ENCODE results near the gene STAMBPL1.
A peak's percentile ranks its signal among the peaks of the same experiment; 100 is the strongest.
"Not testable (repeated sequence)": the region's sequence is repeated elsewhere in the genome, so short reads cannot be mapped to it uniquely, and the experiment has no call there.

STAMBPL1 gene

DNA sequence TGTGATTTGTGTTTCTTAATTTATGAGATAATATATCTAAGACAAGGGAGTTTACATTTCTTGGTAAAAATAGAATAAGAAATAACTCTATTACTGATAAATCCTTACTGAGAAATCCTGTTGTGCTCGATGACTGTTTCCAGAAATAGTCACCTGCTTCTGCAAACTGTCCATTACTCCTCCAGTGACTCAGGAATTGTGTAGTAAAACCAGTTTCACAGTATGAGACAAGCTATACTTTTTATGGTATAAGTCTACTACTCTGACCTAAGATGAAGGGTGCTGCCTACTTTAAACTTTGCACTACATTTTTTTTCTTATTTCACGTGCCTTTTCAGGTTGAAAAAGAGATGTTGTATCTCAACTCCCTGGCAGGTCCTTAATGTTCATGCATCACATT, 21.6 kb upstream of the STAMBPL1 start:
- DNase-seq = no peak

DNA sequence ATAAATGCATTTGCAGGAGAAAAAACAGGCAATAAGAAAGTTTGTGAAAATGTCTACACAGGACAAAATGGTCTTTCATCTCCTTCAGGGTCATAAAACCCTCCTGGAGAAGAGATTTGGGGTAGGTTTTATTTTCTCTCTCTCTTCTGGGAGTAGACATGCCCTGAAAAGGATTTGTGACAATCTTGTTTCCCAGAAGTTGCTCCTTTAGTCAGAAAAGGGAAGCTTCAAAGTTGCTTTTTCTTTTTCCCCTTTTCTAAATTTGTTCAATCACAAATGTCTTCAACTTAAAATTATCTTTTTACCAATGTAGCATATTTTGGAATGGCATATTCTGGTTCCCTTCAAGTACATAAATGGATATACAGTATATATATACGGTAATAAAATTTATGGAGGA, 19.0 kb upstream of the STAMBPL1 start:
- no peak for DNase-seq

DNA sequence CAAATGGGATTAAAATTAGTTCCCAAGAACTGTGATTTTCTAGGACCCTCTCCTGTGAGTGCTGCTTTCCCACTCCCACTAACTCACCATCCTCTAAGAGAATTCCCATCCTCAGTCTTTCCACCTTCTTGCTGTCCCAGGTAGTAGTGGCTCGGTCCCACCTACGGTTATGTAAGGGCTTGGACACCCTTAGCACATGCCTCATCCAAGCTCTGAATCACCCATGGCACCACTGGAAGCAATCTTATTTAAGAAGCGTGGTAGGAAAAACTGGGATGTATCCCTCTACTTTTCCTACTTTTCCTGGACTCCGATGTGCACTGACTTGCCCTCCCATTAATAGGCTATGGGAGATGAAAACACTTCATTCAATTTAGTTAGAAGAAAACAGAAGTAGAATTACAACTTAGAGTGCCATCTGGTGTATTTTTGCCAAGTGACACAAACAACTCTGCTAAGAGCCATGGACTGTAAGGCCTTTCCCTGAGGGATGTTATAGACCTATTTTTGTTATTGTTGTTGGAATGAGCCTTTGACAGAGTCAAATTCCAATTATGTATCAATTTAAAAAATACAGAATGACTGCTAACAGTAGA, 14.7 kb upstream of the STAMBPL1 start:
- DNase-seq = no peak

DNA sequence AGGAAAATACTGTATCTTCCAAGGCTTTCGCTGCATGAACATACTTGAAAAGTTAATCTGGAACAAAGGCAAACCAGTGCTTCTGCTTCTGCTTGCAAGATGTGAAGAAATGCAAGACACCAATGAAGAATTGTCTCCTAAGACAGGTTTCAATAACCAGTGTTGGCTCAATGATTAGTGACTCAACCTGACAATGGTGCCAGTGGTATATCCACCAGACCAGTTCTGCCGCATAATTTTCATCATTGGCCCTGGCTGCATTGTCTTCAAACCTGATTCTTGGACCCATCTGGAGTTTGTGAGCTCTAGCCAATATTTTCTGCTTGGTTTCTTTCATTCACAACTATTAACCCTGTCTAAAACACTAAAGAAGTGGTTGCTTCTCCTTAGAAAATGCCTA, 13.6 kb upstream of the STAMBPL1 start:
- no peak for DNase-seq

DNA sequence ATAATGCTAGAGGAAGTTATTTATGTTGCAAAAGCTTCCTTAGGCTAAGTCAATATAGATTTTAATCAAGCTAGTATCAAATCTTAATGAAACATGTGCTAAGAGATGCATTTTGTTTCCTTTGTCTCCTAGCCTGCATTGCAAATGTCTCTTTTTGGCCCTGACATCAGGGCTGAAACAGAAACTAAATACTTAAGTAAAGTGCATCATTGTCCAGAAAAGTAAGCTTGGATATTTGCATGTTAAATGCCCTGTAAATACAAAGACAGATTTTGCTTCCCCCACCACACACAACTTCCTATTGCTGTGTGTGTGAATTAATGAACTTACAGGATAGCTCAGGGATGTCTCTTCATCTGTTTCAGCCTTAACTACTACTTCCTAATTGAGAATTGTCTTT, 10.0 kb upstream of the STAMBPL1 start:
- no peak for DNase-seq

- no peak for DNase-seq
Observed at GRCh38 chr10:88873757-88874156, 6.3 kb upstream of the STAMBPL1 start.

GRCh38 chr10:88874281-88874680, 5.8 kb upstream of the STAMBPL1 start:
- no peak for DNase-seq

GRCh38 chr10:88875081-88875480, 5.0 kb upstream of the STAMBPL1 start:
- no peak for DNase-seq

DNA sequence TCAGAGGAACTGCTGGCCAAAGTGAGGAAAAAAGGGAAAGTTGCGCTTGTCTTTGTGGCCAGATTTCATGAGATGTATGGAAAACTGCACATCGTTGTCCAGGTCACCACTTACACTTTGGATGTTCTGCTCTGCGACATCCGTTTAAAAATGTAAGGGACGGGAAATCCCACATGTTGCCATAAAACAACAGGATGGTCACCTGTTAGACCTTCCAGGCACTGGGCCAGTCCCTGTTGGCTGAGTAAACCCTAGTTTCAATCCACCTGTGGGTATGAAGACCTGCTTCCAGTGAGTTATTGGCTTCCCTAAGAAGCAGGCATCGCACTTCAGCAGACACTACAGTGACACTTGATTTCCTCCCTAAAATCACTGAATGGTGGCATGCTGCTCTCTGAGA, 2.7 kb upstream of the STAMBPL1 start:
- DNase-seq = no peak

DNA sequence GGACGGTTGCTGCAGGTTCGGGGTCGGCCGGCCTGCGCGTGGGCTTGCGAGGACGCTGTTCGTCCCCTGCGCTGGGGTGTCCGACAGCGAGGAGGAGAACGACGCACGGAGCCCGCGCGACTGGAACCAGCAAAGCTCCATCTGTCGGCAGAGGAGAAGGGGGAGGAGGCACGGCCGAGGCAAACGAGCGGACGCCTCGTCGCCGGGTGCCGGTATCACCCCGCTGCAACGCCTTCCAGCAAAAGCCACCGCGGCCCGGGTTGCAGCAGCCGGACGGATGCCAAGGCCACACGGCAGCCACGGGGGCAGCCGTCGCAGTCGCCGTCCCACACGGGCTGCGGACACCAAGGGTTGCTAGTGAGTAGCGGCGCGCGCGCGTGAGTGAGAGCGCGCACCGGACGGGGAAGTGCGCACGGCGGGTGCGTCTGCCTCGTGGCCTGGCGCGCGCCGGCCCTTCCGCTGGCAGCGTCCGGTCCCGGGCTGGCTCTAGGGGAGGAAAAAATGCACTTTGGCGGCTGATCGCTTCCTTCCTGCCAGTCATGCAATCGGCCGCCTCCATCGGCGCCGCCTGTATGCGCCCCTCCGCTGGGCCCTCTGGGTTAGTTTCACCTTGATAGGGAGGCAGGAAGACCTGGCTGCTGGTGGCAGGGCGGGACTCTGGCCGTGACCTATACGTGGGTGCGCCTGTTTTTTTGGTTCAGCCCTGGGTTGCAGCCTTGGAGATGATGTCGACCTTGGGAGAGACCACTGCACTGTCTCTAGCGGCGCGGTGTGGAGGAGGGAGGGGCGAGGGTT, 434 bp downstream of the STAMBPL1 start:
- DNase-seq = peak; percentile 80

- no peak for DNase-seq
Observed at GRCh38 chr10:88881320-88881719, 1.3 kb downstream of the STAMBPL1 start.

DNA sequence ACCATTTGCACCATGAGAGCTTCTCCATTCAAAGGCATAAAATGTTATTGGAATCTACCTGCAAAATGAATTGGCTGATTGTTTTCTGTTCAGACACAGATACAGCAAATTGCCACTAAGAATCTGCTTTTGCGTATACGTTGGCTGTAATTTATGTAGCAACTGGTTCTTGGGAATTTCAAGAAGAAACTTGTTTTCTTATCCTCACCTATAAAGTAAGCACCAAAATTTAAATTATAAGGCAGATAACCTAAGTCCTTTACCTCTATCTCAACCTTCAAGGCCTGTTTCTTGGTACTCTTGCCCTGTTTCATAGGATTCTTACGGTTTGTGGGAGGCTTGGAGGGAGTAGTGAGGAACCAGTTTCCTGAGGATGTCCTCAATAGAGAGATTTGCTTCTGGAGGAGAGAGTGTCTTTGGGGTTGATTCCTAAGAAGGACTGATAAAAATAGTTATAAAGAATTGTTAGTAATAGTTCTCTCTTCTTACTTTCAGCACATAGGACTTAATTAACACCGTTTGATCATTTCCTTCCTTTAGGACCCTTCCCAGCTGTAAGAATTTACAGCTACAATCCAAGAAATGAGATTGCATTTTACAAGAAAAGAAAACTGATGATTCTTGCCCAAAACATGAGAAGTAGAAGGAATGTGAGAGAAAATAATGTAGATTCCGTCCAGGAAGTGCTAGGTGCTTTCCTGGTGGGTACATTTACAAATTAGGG, 2.0 kb downstream of the STAMBPL1 start:
- DNase-seq = no peak

DNA sequence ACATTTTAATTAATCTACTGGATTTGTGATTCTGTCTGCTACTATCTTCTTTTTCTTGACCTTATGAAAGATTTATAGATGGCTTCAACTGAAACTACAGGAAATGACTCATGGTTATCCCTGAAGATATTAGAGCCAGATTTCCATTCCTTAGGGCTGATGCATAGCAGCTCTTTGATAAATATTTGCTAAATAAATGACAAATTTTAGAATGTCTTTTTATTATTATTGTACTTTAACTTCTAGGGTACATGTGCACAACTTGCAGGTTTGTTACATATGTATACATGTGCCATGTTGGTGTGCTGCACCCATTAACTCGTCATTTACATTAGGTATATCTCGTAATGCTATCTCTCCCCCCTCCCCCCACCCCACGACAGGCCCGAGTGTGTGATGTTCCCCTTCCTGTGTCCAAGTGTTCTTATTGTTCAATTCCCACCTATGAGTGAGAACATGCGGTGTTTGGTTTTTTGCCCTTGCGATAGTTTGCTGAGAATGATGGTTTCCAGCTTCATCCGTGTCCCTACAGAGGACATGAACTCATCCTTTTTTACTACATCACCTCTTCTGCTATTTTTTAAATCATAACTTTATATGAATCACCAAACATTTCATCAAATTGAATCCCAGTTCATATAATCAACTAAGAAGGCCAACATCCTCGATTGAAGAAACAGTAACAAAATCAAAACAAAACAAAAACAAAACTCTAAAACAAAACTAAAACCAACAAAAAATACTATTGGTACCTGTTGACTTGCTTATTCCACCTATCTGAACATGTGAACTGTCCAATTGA, 2.8 kb downstream of the STAMBPL1 start:
- not testable (repeated sequence) for DNase-seq

DNA sequence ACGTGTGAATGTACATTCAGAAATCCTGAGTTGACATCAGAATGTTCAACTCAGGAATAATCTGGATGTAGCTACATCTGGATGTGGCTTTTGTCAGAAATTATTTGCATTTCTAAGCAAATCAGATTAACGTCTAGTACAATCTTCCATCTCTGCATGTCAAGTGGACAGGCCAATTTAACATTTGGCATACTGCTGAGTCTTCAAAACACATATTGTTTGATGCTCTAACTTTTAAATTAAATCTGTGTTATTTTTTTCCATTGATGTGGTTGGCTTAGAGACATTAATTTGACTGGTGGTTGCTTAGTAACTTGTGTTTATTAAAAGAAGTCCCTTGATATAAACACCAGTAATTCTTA, 3.4 kb downstream of the STAMBPL1 start:
- no peak for DNase-seq

- DNase-seq = peak; percentile 28
Observed at GRCh38 chr10:88886557-88886956, 6.5 kb downstream of the STAMBPL1 start.

GRCh38 chr10:88888810-88889445, 8.9 kb downstream of the STAMBPL1 start:
- DNase-seq = no peak

- DNase-seq = no peak
Observed at GRCh38 chr10:88889559-88890337, 9.7 kb downstream of the STAMBPL1 start.

- DNase-seq = no peak
Observed at GRCh38 chr10:88890681-88891381, 10.8 kb downstream of the STAMBPL1 start.

- DNase-seq = no peak
Observed at GRCh38 chr10:88892222-88892967, 12.3 kb downstream of the STAMBPL1 start.

DNA sequence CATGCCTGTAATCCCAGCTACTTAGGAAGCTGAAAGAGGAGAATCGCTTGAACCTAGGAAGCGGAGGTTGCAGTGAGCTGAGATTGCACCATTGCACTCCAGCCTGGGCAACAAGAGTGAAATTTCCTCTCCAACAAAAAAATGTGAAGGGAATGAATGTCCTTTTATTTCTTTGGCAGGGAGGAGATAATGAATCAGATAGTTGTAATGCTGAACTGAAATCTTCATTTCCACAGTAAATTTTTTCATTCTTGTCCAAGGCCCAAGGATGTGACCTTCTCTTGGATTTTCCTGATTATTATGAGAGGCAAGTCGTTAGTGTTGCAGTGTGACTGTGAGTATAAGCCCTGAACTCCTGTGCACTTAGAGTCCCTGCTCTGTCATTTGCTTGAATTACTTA, 13.6 kb downstream of the STAMBPL1 start:
- no peak for DNase-seq

DNA sequence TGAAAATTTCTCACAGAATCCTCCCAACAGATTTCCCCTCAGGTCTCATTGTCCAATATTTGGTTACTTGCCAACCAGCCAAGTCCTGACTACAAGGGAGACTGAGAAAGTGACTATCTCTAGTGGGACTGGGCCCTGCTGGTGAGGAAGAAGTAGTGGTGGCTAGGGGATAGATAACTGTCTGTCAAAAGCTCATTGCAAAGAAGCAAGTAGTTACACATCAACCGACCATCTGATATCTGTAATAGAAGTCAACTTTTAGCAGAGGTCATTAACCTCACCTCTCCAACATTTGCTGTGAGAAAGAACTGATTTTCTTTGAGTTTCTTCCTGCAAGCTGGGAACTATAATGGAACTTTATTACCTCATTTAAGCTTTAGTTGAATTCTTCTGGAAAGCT, 15.2 kb downstream of the STAMBPL1 start:
- no peak for DNase-seq
